Neural progenitor cell (in vitro differentiated cells): ENCODE data around the gene ABTB2. TPM values are rescaled to one million over a fixed set of nuclear protein-coding genes. Genes with fewer than 3 reads are reported as not detected.

ENCODE experiments used
- DNase-seq: peaks from one replicate; pipeline ENCODE4 v3.0.0-alpha.2; 2016; ENCODE audit warnings: low spot score
- H2AFZ ChIP-seq: fragments of 200-600 bp; sonication (generic); replicated peaks from 2 replicates; pipeline ENCODE4 v1.6.1; 2016; ENCODE audit warnings: antibody characterized with exemption
- H3F3A ChIP-seq: fragments of 200-600 bp; sonication (generic); 2 replicates; pipeline ENCODE4 v1.6.1; 2016; ENCODE audit warnings: antibody characterized with exemption, low read depth
- H3K27ac ChIP-seq: fragments of 200-600 bp; sonication (generic); 2 replicates; pipeline ENCODE4 v1.5.1; 2016; ENCODE audit warnings: mild to moderate bottlenecking
- H3K27me3 ChIP-seq: fragments of 200-600 bp; sonication (generic); 2 replicates; pipeline ENCODE4 v1.6.1; 2016; ENCODE audit warnings: mild to moderate bottlenecking, moderate library complexity
- H3K36me3 ChIP-seq: fragments of 200-600 bp; sonication (generic); 2 replicates; pipeline ENCODE4 v1.5.1; 2016
- H3K4me1 ChIP-seq: fragments of 200-600 bp; sonication (generic); 2 replicates; pipeline ENCODE4 v1.6.1; 2016; ENCODE audit warnings: mixed run types
- H3K4me2 ChIP-seq: fragments of 200-600 bp; sonication (generic); 2 replicates; pipeline ENCODE4 v1.6.1; 2016
- H3K4me3 ChIP-seq: fragments of 200-600 bp; sonication (generic); 2 replicates; pipeline ENCODE4 v1.5.1; 2016
- H3K79me2 ChIP-seq: fragments of 200-600 bp; sonication (generic); 2 replicates; pipeline ENCODE4 v1.6.1; 2016; ENCODE audit warnings: low read depth
- H3K9ac ChIP-seq: fragments of 200-600 bp; sonication (generic); 2 replicates; pipeline ENCODE4 v1.6.1; 2016
- H3K9me3 ChIP-seq: fragments of 200-600 bp; sonication (generic); 2 replicates; pipeline ENCODE4 v1.5.1; 2016; ENCODE audit warnings: low read depth
- H4K20me1 ChIP-seq: fragments of 200-600 bp; sonication (generic); 2 replicates; pipeline ENCODE4 v1.6.1; 2016; ENCODE audit warnings: low read depth
- H3K27ac Mint-ChIP-seq: 3 replicates; pipeline ENCODE4 v1.8.0; 2021; ENCODE audit warnings: mixed read lengths
- H3K27me3 Mint-ChIP-seq: 2 replicates; pipeline ENCODE4 v1.8.0; 2022; ENCODE audit warnings: low read depth, mild to moderate bottlenecking, inconsistent platforms, moderate library complexity, mixed read lengths; ENCODE audit not compliant: insufficient read depth
- H3K36me3 Mint-ChIP-seq: 3 replicates; pipeline ENCODE4 v1.8.0; 2021; ENCODE audit warnings: mixed read lengths
- H3K4me1 Mint-ChIP-seq: 3 replicates; pipeline ENCODE4 v1.8.0; 2021; ENCODE audit warnings: mixed read lengths
- H3K4me3 Mint-ChIP-seq: 3 replicates; pipeline ENCODE4 v1.8.0; 2021; ENCODE audit warnings: mild to moderate bottlenecking, moderate library complexity, mixed read lengths
- H3K9me3 Mint-ChIP-seq: 3 replicates; pipeline ENCODE4 v1.8.0; 2020; ENCODE audit warnings: mixed read lengths
- CTCF ChIP-seq: fragments of 200-600 bp; sonication (generic); IDR thresholded peaks from 2 replicates; pipeline ENCODE4 v1.5.1; 2017; ENCODE audit warnings: antibody characterized with exemption, mild to moderate bottlenecking
- EZH2 ChIP-seq: fragments of 200-600 bp; sonication (generic); IDR thresholded peaks from 2 replicates; pipeline ENCODE4 v1.6.1; 2017; ENCODE audit warnings: antibody characterized with exemption, mild to moderate bottlenecking, moderate library complexity
- EZH2phosphoT487 ChIP-seq: fragments of 200-600 bp; sonication (generic); IDR thresholded peaks from 2 replicates; pipeline ENCODE4 v1.6.1; 2017; ENCODE audit warnings: antibody characterized with exemption
- total RNA-seq: library from RNA; depleted of rRNA; stranded (reverse); fragments of >200 nt; gene quantifications from 2 replicates; pipeline ENCODE4 v1.2.3, GENCODE V29; 2015; ENCODE audit warnings: low replicate concordance

The ABTB2 gene
- total RNA-seq, 1 donor from 2014 or later, result 0.37 TPM

GRCh38 chr11:34379079-34379478, 21.3 kb upstream of the ABTB2 start:
- no peak for TF ChIP-seq CTCF
- no peak for TF ChIP-seq EZH2phosphoT487
- TF ChIP-seq EZH2, result no peak
- Histone ChIP-seq H3K27ac (no peak overlapping the region), H3K79me2 (no peaks in the 10 kb centered on the region), H3K9ac (no peak overlapping the region), H3K36me3 (no peaks in the 10 kb centered on the region), H3K27me3 (no peaks in the 10 kb centered on the region), H3K4me3 (no peak overlapping the region), H3F3A (no peaks in the 10 kb centered on the region), H4K20me1 (no peaks in the 10 kb centered on the region), H2AFZ (no peak overlapping the region), H3K4me1 (no peaks in the 10 kb centered on the region), H3K4me2 (no peak overlapping the region), H3K9me3 (peaks cover 6% of the 10 kb centered on the region)
- Mint-ChIP-seq H3K27ac (no peak overlapping the region), H3K4me3 (no peak overlapping the region), H3K4me1 (no peaks in the 10 kb centered on the region), H3K27me3 (peaks cover 3% of the 10 kb centered on the region), H3K36me3 (peaks cover 6% of the 10 kb centered on the region), H3K9me3 (peaks cover 28% of the 10 kb centered on the region)
- DNase-seq, result no peak

- Histone ChIP-seq H3K4me1 (no peaks in the 10 kb centered on the region), H3K9me3 (peaks cover 6% of the 10 kb centered on the region), H2AFZ (no peak overlapping the region), H3K27me3 (no peaks in the 10 kb centered on the region), H3K79me2 (no peaks in the 10 kb centered on the region), H4K20me1 (no peaks in the 10 kb centered on the region), H3K4me2 (no peak overlapping the region), H3F3A (no peaks in the 10 kb centered on the region), H3K4me3 (no peak overlapping the region), H3K9ac (no peak overlapping the region), H3K36me3 (no peaks in the 10 kb centered on the region), H3K27ac (no peak overlapping the region)
- peaks cover 29% of the 10 kb centered on the region for H3K9me3 Mint-ChIP-seq
- H3K4me1 Mint-ChIP-seq, result peaks cover 5% of the 10 kb centered on the region
- TF ChIP-seq CTCF (no peak), EZH2phosphoT487 (no peak), EZH2 (no peak)
- DNase-seq, result no peak
- no peak overlapping the region for H3K4me3 Mint-ChIP-seq
- H3K27me3 Mint-ChIP-seq, result peaks cover 6% of the 10 kb centered on the region
- H3K27ac Mint-ChIP-seq, result no peak overlapping the region
- peaks cover 4% of the 10 kb centered on the region for H3K36me3 Mint-ChIP-seq
Measured at GRCh38 chr11:34373727-34374126, 15.9 kb upstream of the ABTB2 start.

- Mint-ChIP-seq H3K9me3 (peaks cover 3% of the 10 kb centered on the region), H3K27me3 (peaks cover 3% of the 10 kb centered on the region), H3K36me3 (no peaks in the 10 kb centered on the region), H3K27ac (no peak overlapping the region), H3K4me1 (peaks cover 3% of the 10 kb centered on the region), H3K4me3 (no peak overlapping the region)
- H3K4me1 ChIP-seq, result no peaks in the 10 kb centered on the region
- no peak overlapping the region for H3K4me2 ChIP-seq
- no peaks in the 10 kb centered on the region for H3K79me2 ChIP-seq
- no peak overlapping the region for H3K4me3 ChIP-seq
- H2AFZ ChIP-seq, result no peak overlapping the region
- no peaks in the 10 kb centered on the region for H3K9me3 ChIP-seq
- H4K20me1 ChIP-seq, result no peaks in the 10 kb centered on the region
- H3K9ac ChIP-seq, result no peak overlapping the region
- no peaks in the 10 kb centered on the region for H3K36me3 ChIP-seq
- no peak for DNase-seq
- H3K27ac ChIP-seq, result no peak overlapping the region
- H3K27me3 ChIP-seq, result no peaks in the 10 kb centered on the region
- no peaks in the 10 kb centered on the region for H3F3A ChIP-seq
- TF ChIP-seq CTCF (peak; percentile 22), EZH2 (no peak)
Measured at GRCh38 chr11:34366522-34366921, 8.7 kb upstream of the ABTB2 start.

- Mint-ChIP-seq H3K4me1 (peaks cover 3% of the 10 kb centered on the region), H3K4me3 (no peak overlapping the region), H3K27ac (no peak overlapping the region), H3K27me3 (no peaks in the 10 kb centered on the region), H3K36me3 (no peaks in the 10 kb centered on the region), H3K9me3 (no peaks in the 10 kb centered on the region)
- no peak for DNase-seq
- H3K36me3 ChIP-seq, result no peaks in the 10 kb centered on the region
- no peak for TF ChIP-seq CTCF
- TF ChIP-seq EZH2phosphoT487, result no peak
- no peak for TF ChIP-seq EZH2
- no peak overlapping the region for H3K27ac ChIP-seq
- no peaks in the 10 kb centered on the region for H3K79me2 ChIP-seq
- H3F3A ChIP-seq, result no peaks in the 10 kb centered on the region
- H3K9me3 ChIP-seq, result no peaks in the 10 kb centered on the region
- no peak overlapping the region for H3K9ac ChIP-seq
- no peak overlapping the region for H2AFZ ChIP-seq
- no peaks in the 10 kb centered on the region for H3K4me1 ChIP-seq
- H3K4me3 ChIP-seq, result no peak overlapping the region
- no peaks in the 10 kb centered on the region for H4K20me1 ChIP-seq
- no peak overlapping the region for H3K4me2 ChIP-seq
- H3K27me3 ChIP-seq, result peaks cover 22% of the 10 kb centered on the region
Measured at GRCh38 chr11:34364102-34364501, 6.3 kb upstream of the ABTB2 start.
